GM18498 (cell line): Measurements from ENCODE around the gene CYP3A4.
"Not testable (repeated sequence)": the region's sequence is repeated elsewhere in the genome, so short reads cannot be mapped to it uniquely, and the experiment has no call there.

ENCODE experiments used
- ATAC-seq: cut with Tn5 transposase; IDR thresholded peaks from one replicate; pipeline ENCODE4 v1.9.1; 2021; ENCODE audit warnings: mild to moderate bottlenecking, moderate library complexity; ENCODE audit not compliant: unreplicated experiment

CYP3A4 gene

GRCh38 chr7:99793443-99793842 lies 9.5 kb upstream of the CYP3A4 start:
- no peak for ATAC-seq

DNA sequence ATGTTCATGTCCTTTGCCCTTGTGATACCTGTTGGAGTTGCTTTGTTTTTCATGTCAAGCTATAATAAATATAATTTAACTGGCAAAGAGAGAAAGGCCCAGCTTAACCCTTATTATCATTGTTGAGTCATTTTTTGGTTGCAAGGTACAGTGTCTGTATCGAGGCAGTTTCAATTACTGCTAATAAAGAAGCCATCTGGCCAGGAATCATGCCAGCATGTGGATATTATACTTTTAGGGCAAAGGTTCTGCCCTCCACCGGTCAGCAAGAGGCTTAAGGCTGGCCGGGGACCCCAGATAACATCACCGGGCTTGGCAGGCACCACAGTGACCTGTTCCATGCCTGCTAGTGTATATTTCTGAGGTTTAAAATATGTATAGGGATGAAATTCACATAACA lies 9.0 kb upstream of the CYP3A4 start:
- no peak for ATAC-seq

DNA sequence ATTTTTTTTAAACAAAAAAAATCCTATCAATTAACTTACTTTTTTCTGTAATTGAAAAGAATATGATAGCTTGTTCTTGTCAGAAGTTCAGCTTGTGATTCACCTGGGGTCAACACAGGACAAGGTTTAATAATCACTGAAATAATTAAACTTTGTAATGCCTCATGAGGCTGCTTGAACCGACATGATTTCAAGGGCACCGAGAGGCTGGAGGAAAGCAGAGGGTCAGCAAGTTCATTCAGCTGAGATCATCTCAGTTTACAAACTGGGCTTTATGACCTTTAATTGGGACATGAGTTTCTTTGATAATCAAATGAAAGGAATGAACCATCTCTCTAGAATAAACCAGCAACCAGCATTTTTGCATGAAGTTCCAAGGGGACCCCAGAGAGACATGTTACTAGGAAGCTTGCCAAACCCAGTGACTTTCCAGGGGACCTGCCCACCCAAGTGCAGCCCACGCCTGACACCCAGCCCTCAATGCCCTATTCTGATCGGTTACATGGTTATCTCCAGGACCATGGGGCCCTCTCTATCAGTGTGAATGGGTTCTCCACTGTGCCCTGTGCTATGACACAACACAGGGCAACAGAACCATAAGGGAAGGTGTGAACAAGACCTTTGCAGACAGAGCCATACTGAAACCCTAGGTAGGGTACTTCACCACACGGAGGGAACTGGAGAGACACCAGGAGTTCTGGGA lies 7.8 kb upstream of the CYP3A4 start:
- no peak for ATAC-seq

DNA sequence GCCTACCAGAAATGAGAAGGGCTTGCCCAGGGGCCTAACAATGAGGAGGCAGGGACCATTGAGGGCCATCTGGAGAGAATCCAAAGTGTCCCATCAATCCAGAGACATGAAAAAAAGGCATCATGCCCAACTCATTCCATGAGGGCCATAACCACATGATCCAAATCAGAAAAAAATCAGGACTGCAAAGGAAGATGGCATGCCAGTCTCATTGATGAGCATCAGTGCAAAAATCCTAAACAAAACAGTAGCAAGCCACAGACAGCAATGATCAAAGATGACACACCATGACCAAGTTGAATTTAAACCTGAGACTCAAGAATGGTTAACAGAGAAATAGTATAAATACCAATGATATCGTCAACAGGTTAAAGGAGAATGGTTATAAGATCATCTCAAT lies 7.0 kb upstream of the CYP3A4 start:
- no peak for ATAC-seq

DNA sequence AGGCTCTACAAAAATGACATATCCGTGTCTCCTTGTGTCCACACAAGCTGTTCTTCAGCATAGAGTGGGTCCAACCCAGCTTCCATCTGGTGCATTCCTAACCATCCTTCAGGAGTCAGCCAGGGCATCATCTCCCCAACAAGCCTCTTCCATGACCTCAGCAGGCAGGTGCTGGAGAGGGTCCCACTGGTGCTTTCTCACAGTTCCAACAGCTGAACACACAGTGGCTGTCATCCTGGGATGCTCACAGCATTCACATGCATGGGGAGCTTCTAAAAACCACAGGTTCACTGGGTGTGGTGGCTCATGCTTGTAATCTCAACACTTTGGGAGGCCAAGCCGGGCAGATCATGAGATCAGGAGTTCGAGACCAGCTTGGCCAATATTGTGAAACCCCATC lies 6.4 kb upstream of the CYP3A4 start:
- ATAC-seq, result no peak

DNA sequence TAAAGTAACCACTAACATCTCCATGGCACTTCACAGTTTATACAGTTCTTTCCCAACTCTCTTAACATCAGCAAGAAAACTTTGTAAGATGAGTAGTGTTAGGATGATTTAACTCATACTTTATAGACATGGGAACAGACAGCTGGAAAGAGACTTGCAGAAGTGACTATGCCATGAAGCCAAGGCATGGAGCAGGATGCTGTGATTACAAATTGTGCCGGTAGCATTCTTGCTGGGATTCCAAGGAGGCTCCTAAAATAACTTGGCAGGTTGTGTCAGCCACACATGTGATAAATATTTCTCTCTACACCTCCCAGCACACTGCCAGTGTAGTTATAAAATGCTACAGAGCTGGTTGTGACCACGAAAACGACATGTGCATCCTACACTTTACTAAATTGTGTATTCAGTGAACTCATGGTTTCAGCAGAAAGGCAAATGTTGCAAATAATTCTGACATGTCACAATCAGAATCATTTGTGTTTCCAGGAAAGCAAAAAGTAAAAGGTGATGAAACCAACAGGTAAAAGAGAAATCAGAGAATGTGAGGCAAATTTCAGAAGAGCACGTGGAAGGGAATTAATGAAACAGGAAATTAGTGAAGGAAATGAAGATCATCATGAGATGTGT lies 5.6 kb upstream of the CYP3A4 start:
- ATAC-seq, result no peak

- ATAC-seq, result no peak
Measured at GRCh38 chr7:99788554-99788953, 4.6 kb upstream of the CYP3A4 start.

DNA sequence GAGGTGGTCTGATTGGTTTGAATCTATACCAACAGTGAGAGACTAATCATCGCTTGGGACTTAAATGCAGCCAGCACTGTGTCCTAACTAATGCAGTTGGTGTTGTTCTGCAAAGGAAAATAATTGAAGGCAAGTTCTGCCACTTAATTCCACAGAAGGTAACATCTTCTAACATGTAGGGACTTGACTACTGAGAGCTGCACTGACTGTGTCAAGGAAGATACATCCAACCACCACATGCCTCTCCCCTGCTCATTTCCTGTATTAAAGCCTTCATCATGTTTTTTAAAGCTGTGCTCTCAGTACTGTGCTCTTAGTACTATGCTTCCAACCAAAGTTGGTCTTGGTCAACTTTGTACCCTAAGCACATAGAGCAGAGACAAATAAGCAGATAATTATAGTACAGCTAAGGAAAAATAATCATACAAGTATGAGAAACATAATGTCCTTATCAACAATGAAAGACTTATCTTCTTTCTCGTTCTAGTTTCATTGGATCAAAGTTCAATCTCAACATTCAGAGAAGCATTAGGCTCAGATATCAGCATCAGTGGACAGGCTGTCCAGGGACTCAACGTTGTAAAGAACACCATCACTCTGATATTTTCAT lies 2.8 kb upstream of the CYP3A4 start:
- no peak for ATAC-seq

DNA sequence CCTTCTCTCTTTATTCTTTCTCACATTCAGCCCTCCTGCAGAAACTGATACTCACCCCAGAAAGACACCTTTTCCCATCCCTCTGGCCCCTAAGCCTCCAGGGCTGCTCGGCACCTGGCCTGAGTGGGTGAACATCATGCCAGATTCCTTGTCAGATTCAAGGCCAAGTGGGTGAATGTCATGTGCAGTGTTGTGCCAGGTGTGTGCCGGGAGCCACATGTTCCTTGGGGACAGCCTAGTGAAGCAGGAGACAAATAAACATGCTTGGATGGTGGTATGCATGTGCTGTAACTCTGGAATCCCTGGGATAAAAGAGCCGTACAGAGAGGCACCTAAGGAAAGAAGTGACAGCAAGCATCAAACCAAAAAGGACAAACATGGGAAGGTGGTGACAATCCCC lies 1.7 kb upstream of the CYP3A4 start:
- not testable (repeated sequence) for ATAC-seq

GRCh38 chr7:99782012-99782953 lies 1.7 kb downstream of the CYP3A4 start:
- no peak for ATAC-seq

DNA sequence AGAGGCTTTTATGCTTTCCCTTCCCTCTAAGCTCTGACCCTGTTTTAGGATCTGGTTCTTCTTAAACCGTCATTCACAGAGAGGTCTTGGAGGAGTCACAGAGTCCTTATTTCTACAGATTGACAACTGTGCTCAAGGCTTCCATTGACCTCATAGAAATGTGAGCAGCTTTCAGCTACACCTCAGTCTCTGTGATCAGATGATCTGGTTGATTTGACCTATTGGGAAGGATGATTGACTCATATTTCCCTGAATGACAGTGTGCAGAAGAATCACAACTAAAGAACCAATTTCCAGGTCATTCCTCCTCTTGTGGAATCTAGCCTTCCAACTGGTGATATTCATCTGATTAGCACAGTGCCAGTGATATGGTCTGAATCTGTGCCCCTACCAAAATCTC lies 3.4 kb downstream of the CYP3A4 start:
- ATAC-seq, result no peak

- no peak for ATAC-seq
Measured at GRCh38 chr7:99779949-99780348, 4.0 kb downstream of the CYP3A4 start.

GRCh38 chr7:99778880-99779279 lies 5.1 kb downstream of the CYP3A4 start:
- no peak for ATAC-seq

DNA sequence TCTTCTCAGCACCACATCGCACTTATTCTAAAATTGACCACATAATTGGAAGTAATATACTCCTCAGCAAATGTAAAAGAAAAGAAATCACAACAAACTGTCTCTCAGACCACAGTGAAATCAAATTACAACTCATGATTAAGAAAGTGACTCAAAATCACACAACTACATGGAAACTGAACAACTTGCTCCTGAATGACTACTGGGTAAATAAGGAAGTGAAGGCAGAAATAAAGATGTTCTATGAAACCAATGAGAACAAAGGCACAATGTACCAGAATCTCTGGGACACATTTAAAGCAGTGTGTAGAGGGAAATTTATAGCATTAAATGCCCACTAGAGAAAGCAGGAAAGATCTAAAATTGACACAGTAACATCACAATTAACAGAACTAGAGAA lies 10.6 kb downstream of the CYP3A4 start:
- not testable (repeated sequence) for ATAC-seq

DNA sequence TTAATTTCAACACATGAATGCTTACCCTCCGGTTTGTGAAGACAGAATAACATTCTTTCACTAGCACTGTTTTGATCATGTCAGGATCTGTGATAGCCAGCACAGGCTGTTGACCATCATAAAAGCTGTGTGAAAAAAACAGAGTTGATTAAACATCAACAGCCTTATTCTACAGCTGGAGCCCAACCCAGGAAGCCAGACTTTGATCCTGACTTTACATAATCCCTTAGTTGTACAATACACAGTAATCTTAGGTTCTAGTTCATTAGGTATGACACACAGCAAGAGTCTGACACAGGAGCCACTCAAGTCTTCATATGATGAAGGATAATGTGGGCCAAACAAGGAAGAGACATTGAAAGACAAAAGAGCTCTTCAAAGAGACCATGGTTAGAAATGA lies 11.4 kb downstream of the CYP3A4 start:
- ATAC-seq, result no peak

DNA sequence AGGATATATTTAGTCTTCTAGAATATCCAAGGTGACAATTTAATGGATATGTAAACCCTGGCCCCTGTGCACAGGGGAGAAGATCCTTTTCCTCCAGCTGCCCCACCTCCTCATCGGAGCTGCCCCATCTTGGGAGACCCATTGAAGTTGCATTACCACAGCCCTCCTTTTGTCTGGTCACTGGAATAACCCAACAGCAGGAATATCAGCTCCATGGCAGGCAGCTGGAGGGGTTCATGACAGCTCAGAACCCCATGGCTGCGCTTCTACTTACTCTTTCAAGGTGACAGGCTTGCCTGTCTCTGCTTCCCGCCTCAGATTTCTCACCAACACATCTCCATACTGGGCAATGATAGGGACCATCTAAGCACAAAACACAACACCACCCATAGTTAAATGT lies 14.5 kb downstream of the CYP3A4 start:
- not testable (repeated sequence) for ATAC-seq

DNA sequence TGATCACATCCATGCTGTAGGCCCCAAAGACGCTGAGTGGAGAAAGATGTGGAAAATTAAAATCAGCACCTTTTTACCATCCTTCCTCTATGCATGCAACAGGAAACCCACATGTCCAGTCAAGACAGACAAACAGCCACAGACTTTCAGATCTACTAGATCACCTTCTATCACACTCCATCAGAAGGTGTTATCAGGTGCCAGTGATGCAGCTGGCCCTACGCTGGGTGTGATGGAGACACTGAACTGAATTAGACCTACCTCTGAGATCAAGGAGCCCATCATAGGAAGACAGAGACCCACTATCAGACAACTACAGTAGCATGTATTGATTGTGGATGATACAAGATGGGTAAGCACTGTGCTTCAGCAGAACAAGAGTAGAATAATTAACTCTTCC lies 15.5 kb downstream of the CYP3A4 start:
- no peak for ATAC-seq

GRCh38 chr7:99767662-99768061 lies 16.3 kb downstream of the CYP3A4 start:
- ATAC-seq, result peak; percentile 76

- no peak for ATAC-seq
Measured at GRCh38 chr7:99766484-99767099, 17.4 kb downstream of the CYP3A4 start.

GRCh38 chr7:99764478-99764877 lies 19.5 kb downstream of the CYP3A4 start:
- no peak for ATAC-seq
